HCT116 (cell line): ENCODE results near the gene TMEM131. TPM values are rescaled to one million over a fixed set of nuclear protein-coding genes. Genes with fewer than 3 reads are reported as not detected.

Source experiments
- ATAC-seq: fragments of 200-7000 bp; cut with Tn5 transposase; 2 replicates; pipeline ENCODE4 v1.9.1; 2020; ENCODE audit warnings: mild to moderate bottlenecking, moderate library complexity
- BruUV-seq: library from RNA; stranded (reverse); fragments of 400-500 nt; replicated peaks from 2 replicates; lab custom pipeline; 2021; lab: Mats Ljungman, UMichigan
- CTCF ChIA-PET: fragments of 300-600 bp; sonication (Branson Sonifier 250); formaldehyde crosslinking; loops from one replicate; lab custom pipeline; 2021; ENCODE audit warnings: antibody characterized with exemption; lab: Charles Lee
- POLR2A ChIA-PET: fragments of 300-600, 350-600 bp; sonication (Branson Sonifier 250); formaldehyde crosslinking; loops from one replicate; lab custom pipeline; 2021; ENCODE audit warnings: antibody characterized with exemption; lab: Charles Lee
- RAD21 ChIA-PET, 2 experiments: fragments of 300-600 bp; sonication (Branson Sonifier 250); formaldehyde crosslinking; loops; one replicate each; lab custom pipeline; 2023; ENCODE audit warnings: low total read pairs in 2 of 2; ENCODE audit not compliant: uncharacterized antibody in 2 of 2, unreplicated experiment in 2 of 2, low non-redundant PET in 1 of 2; lab: Charles Lee
- DNase-seq: peaks from one replicate; pipeline ENCODE4 v3.0.0-alpha.2; 2010; ENCODE audit warnings: low read depth, low spot score
- H2AFZ ChIP-seq: fragments of 200-600 bp; shearing (Covaris generic), sonication (generic); 2 replicates; pipeline ENCODE4 v1.6.1; 2017; ENCODE audit warnings: low read depth, mixed run types, mixed read lengths, antibody characterized with exemption, low read length; ENCODE audit not compliant: poor library complexity, severe bottlenecking
- H3K27ac ChIP-seq: 2 replicates; pipeline ENCODE4 v1.5.1; 2012; ENCODE audit warnings: low read depth, low read length
- H3K27me3 ChIP-seq: fragments of 200-600 bp; sonication (generic); 2 replicates; pipeline ENCODE4 v1.6.1; 2016; ENCODE audit warnings: mixed run types, low read length, mixed read lengths; ENCODE audit not compliant: insufficient read depth
- H3K36me3 ChIP-seq, 2 experiments: fragments of 200-500 bp in 1 of 2; fragments of 200-600 bp in 1 of 2; sonication (Bioruptor generic) in 1 of 2; sonication (generic) in 1 of 2; 2 replicates each; pipeline versions ENCODE4 v1.5.1 to v1.6.1; 2014 to 2016; ENCODE audit warnings: low read length in 2 of 2, inconsistent platforms in 1 of 2, mixed read lengths in 1 of 2, mixed run types in 1 of 2; ENCODE audit not compliant: insufficient read depth in 2 of 2, control insufficient read depth in 1 of 2
- H3K4me1 ChIP-seq, 2 experiments: fragments of 200-600 bp in 1 of 2; sonication (generic) in 1 of 2; 2 replicates each; pipeline versions ENCODE4 v1.5.1 to v1.6.1; 2012 to 2017; ENCODE audit warnings: low read length in 2 of 2, inconsistent platforms in 1 of 2, mild to moderate bottlenecking in 1 of 2, mixed read lengths in 1 of 2, mixed run types in 1 of 2, moderate library complexity in 1 of 2; ENCODE audit not compliant: insufficient read depth in 2 of 2, control insufficient read depth in 1 of 2
- H3K4me2 ChIP-seq: fragments of 200-600 bp; sonication (generic); 2 replicates; pipeline ENCODE4 v1.6.1; 2017; ENCODE audit warnings: mixed run types, low read length, mixed read lengths
- H3K4me3 ChIP-seq, 2 experiments: fragments of 200-600 bp in 1 of 2; sonication (generic) in 1 of 2; replicated peaks in 1 of 2; 2 replicates each; pipeline ENCODE4 v1.5.1; 2011 to 2016; ENCODE audit warnings: low read length in 2 of 2, control low read depth in 1 of 2, low read depth in 1 of 2, mild to moderate bottlenecking in 1 of 2, mixed read lengths in 1 of 2, mixed run types in 1 of 2
- H3K79me2 ChIP-seq: fragments of 200-600 bp; sonication (generic); 2 replicates; pipeline ENCODE4 v1.6.1; 2017; ENCODE audit warnings: mild to moderate bottlenecking, mixed run types, low read length, moderate library complexity, mixed read lengths; ENCODE audit not compliant: insufficient read depth
- H3K9ac ChIP-seq: fragments of 200-600 bp; sonication (generic); 2 replicates; pipeline ENCODE4 v1.6.1; 2016; ENCODE audit warnings: low read length, mixed read lengths
- H3K9me2 ChIP-seq: fragments of 200-600 bp; sonication (generic), shearing (Covaris generic); 2 replicates; pipeline ENCODE4 v1.6.1; 2017; ENCODE audit warnings: mixed run types, mild to moderate bottlenecking, moderate library complexity; ENCODE audit not compliant: insufficient read depth
- H3K9me3 ChIP-seq, 2 experiments: fragments of 200-500 bp in 1 of 2; fragments of 200-600 bp in 1 of 2; sonication (Bioruptor generic) in 1 of 2; sonication (generic) in 1 of 2; 2 replicates each; pipeline ENCODE4 v1.6.1; 2014 to 2017; ENCODE audit warnings: low read length in 2 of 2, mixed read lengths in 2 of 2, inconsistent platforms in 1 of 2, low read depth in 1 of 2, mild to moderate bottlenecking in 1 of 2, mixed run types in 1 of 2, moderate library complexity in 1 of 2; ENCODE audit not compliant: control insufficient read depth in 1 of 2, insufficient read depth in 1 of 2
- H4K20me1 ChIP-seq: fragments of 200-600 bp; sonication (generic), shearing (Covaris generic); 2 replicates; pipeline ENCODE4 v1.6.1; 2017; ENCODE audit warnings: mixed run types, mild to moderate bottlenecking, moderate library complexity; ENCODE audit not compliant: insufficient read depth
- CBX3 ChIP-seq: IDR thresholded peaks from 2 replicates; pipeline ENCODE4 v1.6.1; 2012; ENCODE audit warnings: low read depth
- CEBPB ChIP-seq: IDR thresholded peaks from 2 replicates; pipeline ENCODE4 v1.6.1; 2012; ENCODE audit warnings: low read depth
- EGR1 ChIP-seq: IDR thresholded peaks from 2 replicates; pipeline ENCODE4 v1.6.1; 2012; ENCODE audit warnings: low read depth
- ELF1 ChIP-seq: IDR thresholded peaks from 2 replicates; pipeline ENCODE4 v1.6.1; 2012; ENCODE audit warnings: low read depth, borderline replicate concordance
- RAD21 ChIP-seq: IDR thresholded peaks from 2 replicates; pipeline ENCODE4 v1.6.1; 2012; ENCODE audit warnings: low read depth, mild to moderate bottlenecking
- SIN3A ChIP-seq: IDR thresholded peaks from 2 replicates; pipeline ENCODE4 v1.6.1; 2012; ENCODE audit warnings: low read depth
- SP1 ChIP-seq: IDR thresholded peaks from 2 replicates; pipeline ENCODE4 v1.6.1; 2012; ENCODE audit warnings: low read depth
- TCF7L2 ChIP-seq: IDR thresholded peaks from 2 replicates; pipeline ENCODE4 v1.7.0; 2011; ENCODE audit warnings: borderline replicate concordance, inconsistent platforms; ENCODE audit not compliant: insufficient read depth, insufficient read length; ENCODE audit errors: extremely low read depth
- ZFX ChIP-seq: fragments of 450-650 bp; IDR thresholded peaks from 2 replicates; pipeline ENCODE4 v1.6.1; 2017
- intact Hi-C: fragments of 100-400 bp; cut with micrococcal nuclease; formaldehyde crosslinking; loops from 2 replicates; pipeline ENCODE4 v1.10.0; 2022
- total RNA-seq: library from RNA; stranded (reverse); gene quantifications from one replicate; pipeline ENCODE4 v1.2.1, GENCODE V29; 2021; ENCODE audit not compliant: unreplicated experiment
- TF ChIP-seq, protein P1 (sequence below): IDR thresholded peaks from 2 replicates; pipeline ENCODE4 v1.6.1; 2012; ENCODE audit warnings: low read depth
- TF ChIP-seq, protein P2 (sequence below): IDR thresholded peaks from 2 replicates; pipeline ENCODE4 v1.6.1; 2011; ENCODE audit warnings: mild to moderate bottlenecking, low read length, moderate library complexity; ENCODE audit not compliant: insufficient replicate concordance; ENCODE audit errors: extremely low read depth

Gene TMEM131
- total RNA-seq, 1 experiment from 2014 or later = 51.5 TPM

DNA sequence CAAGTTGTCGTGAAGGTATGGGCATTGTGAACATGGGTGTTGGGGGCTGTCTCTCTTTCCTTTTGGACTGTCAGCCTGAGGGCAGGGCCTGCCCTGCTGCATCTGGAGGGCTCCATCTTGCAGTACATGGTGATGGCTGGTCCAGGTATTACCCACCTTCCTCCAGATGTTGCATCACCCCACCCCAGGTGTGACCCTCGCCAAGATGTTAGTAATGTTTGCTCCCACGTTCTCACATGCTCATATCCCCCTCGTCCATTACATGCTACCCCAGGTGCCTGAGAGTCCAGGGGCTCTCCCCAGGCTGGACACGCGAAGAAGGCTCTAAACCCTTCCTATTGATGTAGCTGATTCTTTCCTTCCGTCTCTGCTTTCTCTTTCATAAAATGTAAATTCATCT, 268.5 kb downstream of the TMEM131 start:
- H3K4me1 ChIP-seq = peaks cover 0 to 5% of the 10 kb centered on the region in 2 experiments; a peak in 2 of 4 replicates
- H3K9ac ChIP-seq = no peak overlapping the region
- H3K9me3 ChIP-seq = no peaks in the 10 kb centered on the region
- ChIA-PET RAD21 (no interaction called here), CTCF (no interaction called here)
- H3K27me3 ChIP-seq = no peaks in the 10 kb centered on the region
- no TSS peak for BruUV-seq
- H3K27ac ChIP-seq = no peak overlapping the region
- no peak for ATAC-seq
- no peaks in the 10 kb centered on the region for H3K79me2 ChIP-seq
- no peaks in the 10 kb centered on the region for H4K20me1 ChIP-seq
- no peaks in the 10 kb centered on the region for H3K36me3 ChIP-seq
- no peak for DNase-seq
- H3K9me2 ChIP-seq = no peaks in the 10 kb centered on the region
- no peak overlapping the region for H3K4me2 ChIP-seq
- TF ChIP-seq, protein P1, sequence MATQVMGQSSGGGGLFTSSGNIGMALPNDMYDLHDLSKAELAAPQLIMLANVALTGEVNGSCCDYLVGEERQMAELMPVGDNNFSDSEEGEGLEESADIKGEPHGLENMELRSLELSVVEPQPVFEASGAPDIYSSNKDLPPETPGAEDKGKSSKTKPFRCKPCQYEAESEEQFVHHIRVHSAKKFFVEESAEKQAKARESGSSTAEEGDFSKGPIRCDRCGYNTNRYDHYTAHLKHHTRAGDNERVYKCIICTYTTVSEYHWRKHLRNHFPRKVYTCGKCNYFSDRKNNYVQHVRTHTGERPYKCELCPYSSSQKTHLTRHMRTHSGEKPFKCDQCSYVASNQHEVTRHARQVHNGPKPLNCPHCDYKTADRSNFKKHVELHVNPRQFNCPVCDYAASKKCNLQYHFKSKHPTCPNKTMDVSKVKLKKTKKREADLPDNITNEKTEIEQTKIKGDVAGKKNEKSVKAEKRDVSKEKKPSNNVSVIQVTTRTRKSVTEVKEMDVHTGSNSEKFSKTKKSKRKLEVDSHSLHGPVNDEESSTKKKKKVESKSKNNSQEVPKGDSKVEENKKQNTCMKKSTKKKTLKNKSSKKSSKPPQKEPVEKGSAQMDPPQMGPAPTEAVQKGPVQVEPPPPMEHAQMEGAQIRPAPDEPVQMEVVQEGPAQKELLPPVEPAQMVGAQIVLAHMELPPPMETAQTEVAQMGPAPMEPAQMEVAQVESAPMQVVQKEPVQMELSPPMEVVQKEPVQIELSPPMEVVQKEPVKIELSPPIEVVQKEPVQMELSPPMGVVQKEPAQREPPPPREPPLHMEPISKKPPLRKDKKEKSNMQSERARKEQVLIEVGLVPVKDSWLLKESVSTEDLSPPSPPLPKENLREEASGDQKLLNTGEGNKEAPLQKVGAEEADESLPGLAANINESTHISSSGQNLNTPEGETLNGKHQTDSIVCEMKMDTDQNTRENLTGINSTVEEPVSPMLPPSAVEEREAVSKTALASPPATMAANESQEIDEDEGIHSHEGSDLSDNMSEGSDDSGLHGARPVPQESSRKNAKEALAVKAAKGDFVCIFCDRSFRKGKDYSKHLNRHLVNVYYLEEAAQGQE = no peak
- TF ChIP-seq, protein P2, sequence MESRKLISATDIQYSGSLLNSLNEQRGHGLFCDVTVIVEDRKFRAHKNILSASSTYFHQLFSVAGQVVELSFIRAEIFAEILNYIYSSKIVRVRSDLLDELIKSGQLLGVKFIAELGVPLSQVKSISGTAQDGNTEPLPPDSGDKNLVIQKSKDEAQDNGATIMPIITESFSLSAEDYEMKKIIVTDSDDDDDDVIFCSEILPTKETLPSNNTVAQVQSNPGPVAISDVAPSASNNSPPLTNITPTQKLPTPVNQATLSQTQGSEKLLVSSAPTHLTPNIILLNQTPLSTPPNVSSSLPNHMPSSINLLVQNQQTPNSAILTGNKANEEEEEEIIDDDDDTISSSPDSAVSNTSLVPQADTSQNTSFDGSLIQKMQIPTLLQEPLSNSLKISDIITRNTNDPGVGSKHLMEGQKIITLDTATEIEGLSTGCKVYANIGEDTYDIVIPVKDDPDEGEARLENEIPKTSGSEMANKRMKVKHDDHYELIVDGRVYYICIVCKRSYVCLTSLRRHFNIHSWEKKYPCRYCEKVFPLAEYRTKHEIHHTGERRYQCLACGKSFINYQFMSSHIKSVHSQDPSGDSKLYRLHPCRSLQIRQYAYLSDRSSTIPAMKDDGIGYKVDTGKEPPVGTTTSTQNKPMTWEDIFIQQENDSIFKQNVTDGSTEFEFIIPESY = no peak
- TF ChIP-seq ZFX = no peak
- no peak for TF ChIP-seq TCF7L2
- no peak for TF ChIP-seq RAD21
- TF ChIP-seq CEBPB = no peak
- no peak for TF ChIP-seq EGR1
- TF ChIP-seq SIN3A = no peak
- no peak for TF ChIP-seq SP1
- no peak for TF ChIP-seq ELF1
- no peak for TF ChIP-seq CBX3
- TF ChIP-seq, all 23 proteins: peak for 0
- Histone ChIP-seq H2AFZ (no peak overlapping the region), H3K4me3 (no peak overlapping the region)
- intact Hi-C loops = no loop called here
- POLR2A ChIA-PET = no interaction called here
